RPMI7951 (cell line): ENCODE results near the gene LRP2. TPM values are rescaled to one million over a fixed set of nuclear protein-coding genes. Genes with fewer than 3 reads are reported as not detected.
"Not testable (repeated sequence)": the region's sequence is repeated elsewhere in the genome, so short reads cannot be mapped to it uniquely, and the experiment has no call there.

ENCODE experiments used
- DNase-seq: peaks from one replicate; pipeline ENCODE4 v3.0.0-alpha.2; 2012; ENCODE audit warnings: low read depth
- total RNA-seq: library from RNA; depleted of rRNA; stranded (reverse); fragments of >200 nt; shearing (Covaris generic); gene quantifications from 2 replicates; pipeline ENCODE4 v1.2.3, GENCODE V29; 2014

Gene LRP2
- total RNA-seq, 1 experiment from 2014 or later, result not detected

DNA sequence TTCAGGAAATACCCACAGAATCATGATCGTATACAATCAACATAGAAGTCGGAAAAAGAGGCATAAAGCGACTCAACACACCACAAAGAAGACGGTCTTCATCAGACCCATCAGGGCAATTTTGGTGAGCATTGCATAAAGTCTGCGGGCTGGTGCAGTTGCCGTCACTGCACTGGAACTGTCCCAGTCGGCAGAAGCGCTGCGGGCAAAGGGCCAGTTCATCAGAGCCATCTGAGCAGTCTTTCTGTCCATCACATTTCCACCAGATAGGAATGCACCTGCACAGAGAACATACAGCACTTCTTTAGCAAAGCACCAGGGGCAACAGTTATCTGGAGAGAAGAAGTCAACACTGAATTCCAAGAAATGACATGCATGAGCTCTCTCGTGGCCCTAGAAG, 187.2 kb downstream of the LRP2 start:
- no peak for DNase-seq

DNA sequence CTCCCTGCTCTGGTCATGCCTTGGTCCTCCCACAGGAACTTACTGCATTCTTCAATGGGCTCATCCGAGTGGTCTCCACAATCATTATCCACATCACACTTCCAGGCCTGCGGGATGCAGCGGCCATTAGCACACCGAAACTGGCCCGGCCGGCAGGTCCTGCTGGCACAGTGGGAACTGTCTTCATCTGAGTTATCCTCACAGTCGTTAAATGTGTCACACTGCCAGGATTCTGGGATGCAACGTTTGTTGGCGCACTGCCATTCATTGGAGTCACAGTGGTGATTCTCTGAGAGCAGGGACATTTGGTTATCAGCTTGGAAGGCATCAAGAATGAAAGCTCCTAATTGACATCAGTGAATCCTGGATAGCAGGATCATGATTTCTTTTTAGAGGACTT, 188.5 kb downstream of the LRP2 start:
- DNase-seq, result no peak

DNA sequence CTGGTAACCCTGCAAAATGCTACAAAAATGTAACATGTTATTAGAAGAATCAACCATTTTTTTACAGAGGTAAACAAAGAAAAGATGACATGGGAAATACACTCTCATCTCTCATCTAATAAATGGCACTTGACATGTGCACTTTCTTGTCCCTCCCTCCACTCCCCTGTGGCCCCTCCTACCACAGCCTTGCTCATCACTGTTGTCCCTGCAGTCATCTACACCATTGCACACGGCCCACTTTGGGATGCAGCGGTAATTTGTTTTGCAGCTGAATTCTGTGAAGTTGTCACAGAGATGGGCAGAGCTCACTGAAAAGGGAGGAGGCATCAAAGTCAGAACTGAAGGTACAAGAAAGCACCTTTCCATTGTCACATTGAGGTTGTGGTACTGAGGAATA, 189.4 kb downstream of the LRP2 start:
- no peak for DNase-seq

DNA sequence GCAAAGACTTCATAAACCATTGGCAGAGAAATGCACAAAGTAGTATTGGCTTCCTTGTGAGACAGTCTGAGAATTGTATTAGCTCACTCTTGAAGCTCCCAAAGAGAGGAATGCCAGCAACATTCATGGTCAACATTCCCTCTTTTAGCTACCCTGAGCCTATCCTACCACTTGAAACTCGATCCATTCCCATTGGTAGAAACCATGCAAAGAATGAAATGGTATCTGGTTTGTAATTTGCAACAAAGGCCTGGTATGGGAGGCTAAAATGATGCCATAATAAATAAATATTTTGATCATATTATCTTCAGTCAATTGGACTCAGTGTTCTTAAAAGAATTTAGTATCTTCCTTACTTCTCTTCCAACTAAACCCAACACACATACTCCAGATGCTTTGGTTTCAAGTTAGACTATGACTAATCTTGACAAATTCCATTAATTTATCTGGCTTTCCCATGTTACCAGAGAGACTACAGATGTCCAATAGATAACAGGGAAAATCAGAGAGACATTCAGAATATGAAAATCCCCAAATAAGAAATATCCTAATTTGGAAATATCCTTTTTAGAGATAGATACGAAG, 190.1 kb downstream of the LRP2 start:
- no peak for DNase-seq

DNA sequence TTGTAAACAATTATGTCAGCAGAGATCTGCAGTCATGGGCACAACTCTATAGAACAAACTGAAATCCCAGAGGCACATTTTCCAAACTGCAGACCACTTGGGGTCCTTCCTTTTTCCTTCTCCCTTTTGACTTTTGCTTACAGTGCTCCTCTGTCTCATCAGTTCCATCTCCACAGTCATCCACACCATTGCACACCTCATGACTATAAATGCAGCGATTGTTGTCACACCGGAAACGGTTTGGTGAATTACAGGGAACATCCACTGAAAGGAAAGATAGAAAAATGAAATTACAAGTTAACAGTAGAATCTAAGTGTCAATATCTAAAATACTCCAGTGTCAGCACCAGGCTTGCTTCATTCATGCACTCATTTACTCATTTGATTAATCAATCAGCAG, 196.5 kb downstream of the LRP2 start:
- DNase-seq, result no peak

DNA sequence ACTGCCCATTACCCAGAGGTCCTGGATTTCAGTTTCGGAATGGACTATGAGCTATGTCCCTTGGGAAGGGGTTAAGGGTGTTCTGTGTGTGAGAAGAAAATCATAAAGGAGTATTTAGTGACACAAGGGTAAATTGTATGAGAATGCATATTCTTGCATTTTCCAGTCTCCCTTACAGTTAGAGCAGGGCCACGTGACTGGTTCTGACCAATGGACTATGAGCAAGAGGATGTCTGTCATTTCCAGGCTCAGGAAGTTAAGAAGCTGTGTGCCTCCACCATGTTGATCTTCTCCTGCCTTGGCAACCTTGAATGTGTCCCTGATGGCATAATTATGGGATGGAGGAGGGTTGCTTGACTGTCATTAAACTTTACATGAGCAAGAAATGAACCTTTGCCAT, 198.0 kb downstream of the LRP2 start:
- no peak for DNase-seq

DNA sequence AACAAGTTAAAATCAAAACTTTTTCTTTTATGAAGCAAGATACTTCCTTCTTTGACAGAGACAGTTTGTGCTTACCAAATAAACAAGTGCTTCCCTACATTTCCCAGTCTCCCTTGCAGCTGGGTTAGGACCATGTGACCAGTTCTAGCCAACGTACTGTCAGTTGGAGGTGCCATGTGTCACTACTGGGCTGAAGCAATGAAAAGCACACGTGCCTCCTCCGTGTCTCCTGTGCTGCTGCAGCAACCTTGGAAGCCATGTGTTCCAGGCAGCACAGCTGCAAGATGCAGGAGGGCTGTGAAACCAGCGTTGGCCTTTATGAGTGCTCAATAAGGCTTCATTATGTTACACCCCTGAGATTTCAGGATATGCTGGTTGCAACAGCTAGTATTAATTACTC, 199.7 kb downstream of the LRP2 start:
- no peak for DNase-seq

DNA sequence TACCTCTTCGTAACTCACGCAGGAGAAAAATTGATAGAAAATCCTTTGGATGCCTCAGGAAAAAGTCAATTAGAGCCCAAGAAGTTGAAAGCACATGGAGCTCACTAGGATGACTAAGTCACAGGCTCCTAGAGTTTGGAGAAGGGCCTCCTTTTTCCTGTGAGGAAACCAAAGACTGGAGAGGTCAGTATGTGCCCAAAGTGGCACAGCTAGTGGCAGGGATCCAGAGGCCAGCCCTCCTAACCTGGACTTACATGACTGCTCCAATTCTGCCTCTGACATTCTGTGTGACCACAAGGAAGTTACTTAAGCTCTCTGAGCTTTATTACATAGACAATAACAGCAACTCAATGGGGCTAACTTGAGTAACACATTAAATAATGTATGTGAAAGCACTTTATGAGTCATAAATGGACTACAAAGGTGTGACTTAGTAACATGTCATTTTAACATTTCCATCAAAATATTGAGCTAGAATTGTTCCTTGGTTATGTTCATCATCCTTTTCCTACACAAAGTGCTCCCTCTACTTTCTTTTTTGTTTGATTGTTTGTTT, 201.3 kb downstream of the LRP2 start:
- no peak for DNase-seq

DNA sequence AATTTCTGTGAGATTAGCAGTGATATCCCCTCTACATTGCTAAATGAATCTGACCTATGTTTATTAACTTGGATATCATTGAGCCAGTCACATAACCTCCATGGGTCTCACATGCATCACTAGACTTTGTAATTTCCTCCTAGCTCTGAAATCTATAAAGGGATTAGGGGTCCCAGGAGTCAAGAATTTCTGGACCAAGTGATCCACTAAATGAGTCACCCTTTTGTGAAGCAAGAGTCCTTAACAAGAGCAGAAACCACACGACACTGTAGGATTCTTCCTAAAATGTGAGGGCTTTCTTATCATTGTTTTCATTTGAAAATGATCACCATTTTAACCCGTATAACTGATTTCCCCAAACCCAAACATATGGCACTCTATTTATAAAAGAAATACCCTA, 202.6 kb downstream of the LRP2 start:
- DNase-seq, result no peak

DNA sequence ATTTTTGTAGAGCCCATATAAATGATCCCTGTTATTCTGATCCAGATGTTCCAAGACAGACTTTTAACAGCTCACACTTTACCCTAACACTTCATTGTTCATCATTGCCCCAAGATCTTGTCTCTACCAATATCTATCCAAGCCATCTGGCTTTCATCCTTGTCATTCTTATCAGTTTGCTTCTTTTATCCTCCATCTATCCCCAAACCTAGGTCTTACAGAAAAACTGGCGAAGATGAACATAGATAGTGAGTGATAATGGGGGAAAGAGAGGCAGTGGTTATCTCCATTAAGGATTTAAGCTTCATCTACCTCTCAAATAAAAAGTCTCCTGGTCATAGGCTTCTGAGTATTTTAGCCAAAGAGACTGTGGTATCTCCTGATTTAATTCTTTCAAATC, 203.5 kb downstream of the LRP2 start:
- no peak for DNase-seq

DNA sequence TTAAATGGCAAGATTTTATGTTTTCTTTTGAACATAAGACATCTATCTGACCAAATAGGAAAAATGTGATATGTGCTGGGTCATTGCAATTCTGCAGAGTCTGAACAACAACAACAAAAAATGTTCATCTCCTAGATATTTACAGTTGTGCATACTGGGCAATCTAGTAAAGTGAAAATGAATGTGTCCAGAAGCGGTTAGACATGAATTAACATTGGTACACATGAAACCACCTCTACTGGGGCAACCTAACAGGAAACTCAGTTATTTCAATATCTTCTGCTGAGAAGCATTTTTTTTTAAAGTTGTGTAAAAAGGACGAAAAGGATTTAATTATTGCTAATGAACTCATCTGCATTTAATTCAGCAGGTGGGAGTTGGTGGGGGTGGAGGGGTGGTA, 216.1 kb downstream of the LRP2 start:
- no peak for DNase-seq

DNA sequence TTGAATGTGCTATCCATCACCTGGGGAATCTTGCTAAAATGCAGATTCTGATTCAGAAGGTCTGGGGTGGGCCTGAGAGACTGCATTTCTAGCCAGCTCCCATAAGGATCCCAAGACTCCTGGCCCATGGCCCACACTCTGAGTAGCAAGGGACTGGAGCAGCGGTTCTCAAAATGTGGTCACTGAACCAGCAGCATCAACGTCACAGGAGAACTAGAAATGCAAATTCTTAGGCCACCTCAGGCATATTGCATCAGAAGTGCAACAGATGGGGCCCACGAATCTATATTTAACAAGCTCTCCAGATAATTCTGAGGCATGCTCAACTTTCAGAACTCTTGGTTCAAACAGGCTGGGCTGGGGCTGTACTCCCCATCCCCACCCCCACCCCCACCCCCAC, 218.3 kb downstream of the LRP2 start:
- DNase-seq, result no peak

DNA sequence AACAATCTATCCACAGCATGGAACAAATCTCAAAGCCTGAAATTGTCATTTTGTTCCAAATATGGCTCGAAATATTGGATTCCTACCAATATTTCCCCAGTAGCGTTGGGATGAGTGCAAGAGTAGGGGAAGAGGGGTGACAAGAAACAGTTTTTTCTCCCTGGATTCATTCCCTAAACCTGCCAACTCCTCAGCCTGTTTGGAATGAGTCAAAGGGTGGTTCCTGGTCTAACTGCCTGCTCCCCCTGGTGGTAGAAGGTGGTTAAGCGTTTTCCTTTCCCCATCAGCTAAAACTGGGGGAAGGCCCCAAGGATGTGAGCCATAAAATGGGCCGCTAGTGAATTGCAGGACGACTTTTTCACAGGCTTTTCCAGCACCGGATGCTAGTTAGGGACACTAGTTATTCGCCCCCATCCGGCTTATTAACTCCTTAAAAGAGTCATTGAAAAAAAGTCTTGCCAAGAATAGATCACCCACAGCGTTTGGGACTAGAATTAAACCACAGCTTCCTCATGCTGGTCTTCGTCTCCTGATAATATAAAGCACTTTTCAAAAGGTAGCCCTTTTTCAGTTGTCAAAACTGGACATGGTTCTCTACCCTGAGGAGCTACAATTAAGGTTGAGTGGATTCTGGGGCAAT, 220.5 kb downstream of the LRP2 start:
- peak; percentile 54 for DNase-seq

DNA sequence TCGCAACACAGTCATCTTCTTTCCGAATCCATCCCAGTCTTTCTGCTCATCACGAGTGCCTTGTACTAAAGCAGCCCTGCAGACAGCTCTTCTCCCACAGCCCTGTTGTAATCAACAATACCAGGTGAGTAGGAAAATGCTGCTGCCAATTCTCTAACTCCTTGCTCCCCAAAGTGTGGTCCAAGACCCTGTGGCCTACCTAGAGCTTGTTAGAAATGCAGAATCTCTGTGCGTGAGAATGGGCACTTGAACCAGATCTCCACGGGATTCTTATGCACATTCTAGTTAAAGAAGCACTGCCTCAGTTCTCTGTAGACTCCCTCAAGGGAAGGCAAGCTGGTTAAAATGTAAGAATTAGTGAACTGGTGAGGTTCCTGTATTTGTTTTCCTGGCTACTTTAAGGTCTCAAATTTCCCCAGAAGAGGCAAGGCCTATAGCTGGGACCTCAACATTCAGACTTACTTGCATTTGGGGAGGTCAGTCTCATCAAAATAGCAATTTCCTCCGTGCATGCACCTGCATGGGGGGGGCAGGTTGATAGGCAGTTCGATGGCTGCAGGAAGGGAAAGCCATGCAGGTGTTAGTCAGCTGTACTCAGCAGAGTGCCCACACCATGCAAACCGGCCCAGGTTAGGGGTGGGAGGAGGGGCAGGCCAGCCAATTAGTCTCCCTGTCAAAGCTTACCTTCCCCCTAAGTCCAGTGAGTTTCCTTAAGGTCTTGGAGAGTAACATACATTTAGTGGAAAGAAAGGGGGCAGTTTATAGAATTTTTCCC, 222.2 kb downstream of the LRP2 start:
- DNase-seq, result no peak

DNA sequence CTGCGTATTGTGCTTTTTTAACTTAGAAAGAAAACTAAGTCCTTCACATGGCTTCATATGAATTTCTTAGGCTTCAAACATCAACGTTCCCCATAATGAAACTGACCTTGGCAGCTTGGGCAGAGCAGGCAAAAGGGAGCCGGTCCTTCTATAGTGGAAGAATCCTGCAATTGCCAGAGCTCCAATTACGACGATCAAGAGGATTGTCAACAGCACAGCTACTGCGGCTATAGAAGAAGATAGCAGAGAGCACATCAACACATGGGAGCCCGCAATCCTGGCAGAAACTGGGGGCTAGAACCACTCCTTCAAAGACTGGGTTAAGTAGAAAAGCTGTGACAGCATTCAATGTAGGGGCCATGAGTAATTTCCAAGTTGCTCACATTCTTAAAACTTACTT, 223.2 kb downstream of the LRP2 start:
- no peak for DNase-seq

DNA sequence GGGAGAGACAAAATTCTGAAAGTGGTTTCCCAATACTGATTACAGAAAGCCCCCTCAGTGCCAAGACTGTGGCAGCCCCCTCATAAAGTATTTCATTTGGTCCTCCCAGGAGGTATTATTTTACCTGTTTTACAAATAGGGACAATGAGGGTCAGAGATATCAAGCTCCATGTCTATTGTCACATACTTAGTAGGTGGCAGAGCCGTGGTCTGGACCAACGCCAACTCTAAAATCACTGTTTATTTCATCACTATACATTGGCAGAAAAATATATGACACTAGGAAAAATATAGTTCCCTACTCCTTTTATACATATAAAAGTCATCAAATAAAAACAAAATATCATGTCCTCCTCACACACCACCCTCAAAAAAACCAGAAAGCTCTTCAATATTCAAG, 224.4 kb downstream of the LRP2 start:
- DNase-seq, result no peak

DNA sequence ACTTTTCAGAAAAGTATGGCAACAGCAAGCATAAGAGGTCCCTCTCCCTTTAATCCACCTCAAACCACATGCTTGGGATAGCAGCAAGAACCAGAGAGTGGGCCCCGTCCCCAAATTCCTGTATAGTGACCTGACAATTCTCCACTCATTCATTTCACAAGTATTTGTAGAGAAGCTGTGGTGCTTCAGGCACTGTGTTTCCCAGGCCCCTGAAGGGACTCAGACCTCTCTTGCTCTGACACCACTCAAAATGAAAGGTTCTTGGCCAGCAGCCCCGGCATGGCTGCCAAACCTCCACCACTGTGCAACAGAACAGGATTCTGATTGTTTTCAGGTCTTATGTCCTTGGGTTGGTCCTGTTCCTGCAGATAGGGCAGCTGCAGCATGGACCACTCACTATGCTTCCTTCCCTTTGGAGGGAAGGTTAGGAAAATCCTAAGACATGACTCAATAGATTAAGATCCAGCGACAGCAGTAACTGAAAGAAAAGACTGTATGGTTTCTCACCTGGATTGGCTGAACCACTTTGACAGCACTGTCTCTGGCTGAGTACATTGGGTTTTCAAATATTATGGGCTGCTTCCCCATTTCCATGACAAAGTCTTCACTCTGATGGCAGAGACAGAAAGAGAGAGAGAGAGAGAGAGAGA, 225.3 kb downstream of the LRP2 start:
- no peak for DNase-seq

DNA sequence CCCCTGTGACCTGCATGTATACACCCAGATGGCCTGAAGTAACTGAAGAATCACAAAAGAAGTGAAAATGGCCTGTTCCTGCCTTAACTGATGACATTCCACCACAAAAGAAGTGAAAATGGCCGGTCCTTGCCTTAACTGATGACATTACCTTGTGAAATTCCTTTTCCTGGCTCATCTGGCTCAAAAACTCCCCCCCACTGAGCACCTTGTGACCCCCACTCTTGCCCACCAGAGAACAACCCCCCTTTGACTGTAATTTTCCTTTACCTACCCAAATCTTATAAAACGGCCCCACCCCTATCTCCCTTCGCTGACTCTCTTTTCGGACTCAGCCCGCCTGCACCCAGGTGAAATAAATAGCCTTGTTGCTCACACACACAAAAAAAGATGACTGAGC, 225.9 kb downstream of the LRP2 start:
- not testable (repeated sequence) for DNase-seq

DNA sequence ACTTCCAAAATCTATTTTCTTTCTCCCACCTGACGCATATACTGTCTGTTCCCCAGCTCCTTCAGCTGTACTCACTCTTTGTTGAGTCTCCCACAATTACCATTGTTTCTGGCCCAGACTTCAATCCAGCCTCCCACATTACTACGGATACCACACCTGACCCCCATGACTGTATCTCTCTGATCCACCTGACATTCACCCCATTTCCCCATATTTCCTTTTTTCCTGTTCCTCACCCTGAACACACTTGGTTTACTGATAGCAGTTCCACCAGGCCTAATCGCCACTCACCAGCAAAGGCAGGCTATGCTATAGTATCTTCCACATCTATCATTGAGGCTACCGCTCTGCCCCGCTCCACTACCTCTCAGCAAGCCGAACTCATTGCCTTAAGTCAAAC, 228.1 kb downstream of the LRP2 start:
- not testable (repeated sequence) for DNase-seq

DNA sequence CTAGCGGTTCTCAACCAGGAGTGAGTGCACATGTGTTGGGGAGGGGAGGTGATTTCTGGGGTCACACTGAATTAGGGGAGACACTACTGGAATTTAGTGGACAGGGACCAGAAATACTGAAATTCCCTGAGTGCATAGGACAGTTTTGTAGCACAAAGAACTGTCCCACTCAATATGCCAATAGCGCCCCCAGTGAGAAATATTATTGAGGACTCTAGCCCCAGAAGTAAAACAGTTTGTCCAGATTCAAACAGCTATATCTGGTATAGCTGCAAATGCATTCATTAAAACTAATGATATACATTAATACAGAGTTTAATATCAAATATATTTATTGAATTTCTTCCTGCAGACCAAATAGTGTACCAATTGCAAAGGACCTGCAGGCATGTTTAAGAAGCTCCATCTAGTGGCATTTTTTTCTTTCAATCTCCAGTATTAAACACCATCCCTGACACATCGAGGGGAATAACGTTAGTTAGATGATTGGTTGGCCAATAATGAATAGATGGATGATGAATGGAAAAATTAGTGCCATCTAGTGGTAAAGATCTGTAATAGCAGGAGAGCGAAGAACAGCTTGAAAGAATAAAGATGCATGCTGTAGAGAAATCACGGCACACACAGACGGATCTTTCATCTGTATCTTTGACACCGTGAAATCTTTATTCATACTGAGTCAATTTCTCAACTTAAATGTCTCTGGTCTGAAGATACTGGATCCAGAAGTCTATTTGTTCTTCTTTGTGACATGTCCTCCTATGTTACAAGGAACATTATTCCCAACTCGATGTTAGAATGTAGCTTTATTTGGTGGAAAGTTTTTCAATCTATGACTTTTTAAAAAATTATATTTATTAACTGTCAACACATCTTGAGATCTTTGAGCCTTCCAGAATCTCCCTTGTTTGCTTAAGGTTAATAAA, 230.5 kb downstream of the LRP2 start:
- DNase-seq, result peak; percentile 49

DNA sequence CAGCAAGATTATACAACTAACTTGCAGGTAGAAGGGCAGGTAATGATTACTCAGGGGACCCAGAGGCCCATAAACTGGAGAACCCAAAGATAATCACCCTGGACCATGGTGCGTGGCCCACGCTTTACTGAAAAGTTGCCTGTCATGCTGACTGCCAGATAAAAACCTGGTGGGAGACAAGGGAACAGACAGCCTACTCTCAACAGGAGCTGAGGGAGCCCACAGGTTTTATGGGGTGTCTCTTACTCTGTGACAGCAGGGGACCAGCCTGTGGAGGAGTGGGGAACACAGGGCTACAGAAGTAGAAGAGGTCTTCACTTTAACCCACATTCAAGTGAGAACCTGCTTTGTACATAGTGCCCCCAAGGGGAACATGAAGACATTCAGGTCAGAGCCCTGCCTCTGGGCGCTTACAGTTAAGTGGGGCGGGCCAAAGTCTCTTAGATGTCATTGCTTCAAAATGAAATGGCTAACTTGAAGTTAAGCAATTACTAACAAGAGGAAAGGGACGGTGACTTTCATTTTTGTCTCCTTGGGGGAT, 232.6 kb downstream of the LRP2 start:
- DNase-seq, result no peak
